Measurements from ENCODE around the gene PPEF1.

PPEF1 gene

DNA sequence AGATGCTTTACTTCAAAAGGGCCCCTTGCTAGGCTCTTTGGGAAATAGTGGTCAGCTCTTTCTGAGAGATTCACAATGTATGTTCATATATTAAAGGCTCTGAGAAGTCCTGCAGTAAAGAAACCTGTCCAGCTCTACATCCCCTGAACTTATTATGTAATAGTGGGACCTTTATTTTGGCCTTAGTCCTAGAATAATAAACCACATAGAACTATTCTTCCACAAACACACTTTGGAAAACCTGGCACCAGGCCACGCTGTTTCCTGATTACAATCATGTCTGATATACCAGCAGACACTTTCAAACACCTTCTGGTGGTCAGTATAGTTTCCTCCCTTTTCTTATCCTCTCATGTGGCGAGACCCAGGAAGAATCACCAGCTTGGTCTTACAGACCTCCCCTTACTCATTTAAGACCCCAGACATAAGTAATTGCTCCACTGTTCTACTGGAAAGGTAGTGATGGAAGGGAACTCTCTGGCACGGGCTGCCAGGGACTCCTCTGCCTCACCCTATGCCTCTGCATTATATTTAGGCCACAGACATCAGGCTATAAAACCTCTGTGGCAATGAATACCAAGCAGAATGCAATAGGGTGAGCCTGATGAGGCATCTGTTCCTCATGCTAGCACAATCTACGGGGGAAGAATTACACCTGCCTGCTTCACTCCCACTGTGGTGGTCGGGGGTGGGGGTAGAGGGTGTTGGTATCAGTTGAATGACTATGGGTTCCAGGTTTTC lies 5.7 kb upstream of the PPEF1 start:
- TF ChIP-seq CTCF (IDR thresholded peaks at IDR 0.05; ENCODE audit: low read depth, low read length), result no peak
- DNase-seq (ENCODE audit: low read depth, low spot score), result peak; percentile 21
- H3K4me3 ChIP-seq (ENCODE audit: low read depth, low read length), result no peak overlapping the region
- in situ Hi-C loops (cut with HindIII; ENCODE audit: low sequenced_read_pairs), result no loop called here

- H3K4me3 ChIP-seq (ENCODE audit: low read depth, low read length), result no peak overlapping the region
- peak; percentile 43 for DNase-seq (ENCODE audit: low read depth, low spot score)
- in situ Hi-C loops (cut with HindIII; ENCODE audit: low sequenced_read_pairs), result no loop called here
- no peak for TF ChIP-seq CTCF (IDR thresholded peaks at IDR 0.05; ENCODE audit: low read depth, low read length)
These were observed 4.9 kb upstream of the PPEF1 start for GRCh38 chrX:18702362-18703195.

GRCh38 chrX:18709833-18710232 lies 2.4 kb downstream of the PPEF1 start:
- no peak overlapping the region for H3K4me3 ChIP-seq (ENCODE audit: low read depth, low read length)
- no peak for DNase-seq (ENCODE audit: low read depth, low spot score)
- in situ Hi-C loops (cut with HindIII; ENCODE audit: low sequenced_read_pairs), result no loop called here
- TF ChIP-seq CTCF (IDR thresholded peaks at IDR 0.05; ENCODE audit: low read depth, low read length), result no peak

DNA sequence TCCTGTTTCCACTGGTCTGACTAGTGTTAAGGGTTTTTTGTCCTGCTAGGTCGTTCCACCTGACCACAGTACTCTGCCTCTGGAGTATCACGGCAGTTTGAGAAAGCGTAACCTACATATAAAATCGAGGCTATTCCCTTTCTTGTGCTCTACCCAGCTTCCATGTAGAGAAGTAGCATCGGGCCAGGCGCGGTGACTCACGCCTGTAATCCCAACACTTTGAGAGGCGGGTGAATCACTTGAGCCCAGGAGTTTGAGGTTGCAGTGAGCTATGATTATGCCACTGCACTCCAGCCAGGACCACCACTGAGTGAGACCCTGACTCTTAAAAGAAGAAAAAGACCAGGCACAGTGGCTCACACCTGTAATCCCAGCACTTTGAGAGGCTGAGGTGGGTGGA lies 7.5 kb downstream of the PPEF1 start:
- in situ Hi-C loops (cut with HindIII; ENCODE audit: low sequenced_read_pairs), result no loop called here
- no peak for TF ChIP-seq CTCF (IDR thresholded peaks at IDR 0.05; ENCODE audit: low read depth, low read length)
- H3K4me3 ChIP-seq (ENCODE audit: low read depth, low read length), result no peak overlapping the region
- DNase-seq (ENCODE audit: low read depth, low spot score), result no peak

DNA sequence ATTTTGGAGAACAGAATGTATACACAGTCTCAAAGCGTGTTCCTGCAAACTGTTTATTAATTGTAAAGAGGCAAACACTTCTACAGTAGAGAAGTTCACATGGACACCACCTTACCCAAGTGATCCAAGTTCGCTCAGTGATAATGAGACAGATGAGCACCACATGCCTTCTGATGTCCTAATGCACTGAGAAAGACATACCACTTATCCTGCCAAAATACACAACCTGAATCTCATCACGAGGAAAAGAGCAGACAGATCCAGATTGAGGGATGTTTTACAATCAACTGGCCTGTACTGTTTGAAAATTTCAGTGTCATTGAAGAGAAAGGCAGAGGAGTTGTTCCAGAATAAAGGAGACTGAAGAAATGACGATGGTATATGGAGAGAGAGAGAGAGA lies 12.4 kb downstream of the PPEF1 start:
- in situ Hi-C loops (cut with HindIII; ENCODE audit: low sequenced_read_pairs), result no loop called here
- no peak overlapping the region for H3K4me3 ChIP-seq (ENCODE audit: low read depth, low read length)
- TF ChIP-seq CTCF (IDR thresholded peaks at IDR 0.05; ENCODE audit: low read depth, low read length), result no peak
- no peak for DNase-seq (ENCODE audit: low read depth, low spot score)

DNA sequence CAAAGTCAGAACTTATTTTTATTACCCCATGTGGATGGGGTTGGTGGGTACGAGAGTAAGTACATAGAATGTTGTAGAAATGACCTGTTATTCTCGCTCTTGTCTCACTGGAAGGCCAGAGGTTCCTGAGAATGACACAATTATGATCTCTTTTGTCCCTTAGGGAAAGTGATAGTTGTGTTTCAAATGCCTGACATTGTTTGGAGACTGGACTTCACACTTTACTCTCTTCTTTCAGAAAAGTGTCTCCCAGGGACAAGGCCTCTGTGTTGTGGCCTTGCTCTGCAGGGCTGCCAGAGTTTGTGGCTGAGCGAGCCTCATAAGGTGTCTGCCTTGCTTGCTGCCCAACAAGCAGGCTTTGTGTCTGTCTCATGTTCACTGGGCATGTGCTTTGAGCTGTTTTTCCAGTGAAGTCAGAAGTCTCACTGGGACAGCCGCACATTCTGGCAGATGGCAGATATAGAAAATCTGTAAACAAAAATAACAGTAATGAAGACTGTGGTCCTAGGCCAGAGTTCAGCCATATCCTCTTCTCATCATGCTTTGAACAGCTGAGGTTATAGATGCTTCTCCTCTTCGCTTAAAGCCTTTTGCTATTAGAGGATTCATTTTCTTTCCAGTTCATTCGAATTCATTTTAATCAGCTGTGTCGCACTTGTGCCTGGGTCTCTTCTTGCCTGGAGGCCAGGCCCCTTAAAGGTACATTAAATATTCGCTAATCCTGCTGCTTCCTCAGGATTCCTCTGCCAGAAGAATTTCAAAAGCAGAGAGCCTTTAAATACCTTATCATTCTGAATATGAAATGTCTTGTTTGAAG lies 14.4 kb downstream of the PPEF1 start:
- no peak overlapping the region for H3K4me3 ChIP-seq (ENCODE audit: low read depth, low read length)
- no peak for TF ChIP-seq CTCF (IDR thresholded peaks at IDR 0.05; ENCODE audit: low read depth, low read length)
- in situ Hi-C loops (cut with HindIII; ENCODE audit: low sequenced_read_pairs), result no loop called here
- DNase-seq (ENCODE audit: low read depth, low spot score), result no peak
